AG09319 (cell line): ENCODE data around the gene FBXW7.

ENCODE experiments used
- DNase-seq: peaks from one replicate; pipeline ENCODE4 v3.0.0-alpha.2; 2010; ENCODE audit warnings: low read depth; ENCODE audit errors: extremely low read depth
- TF ChIP-seq, protein P1 (sequence below): IDR thresholded peaks from 2 replicates; pipeline ENCODE4 v1.5.1; 2011; ENCODE audit warnings: low read depth, mild to moderate bottlenecking, inconsistent platforms, low read length, moderate library complexity

The FBXW7 gene

DNA sequence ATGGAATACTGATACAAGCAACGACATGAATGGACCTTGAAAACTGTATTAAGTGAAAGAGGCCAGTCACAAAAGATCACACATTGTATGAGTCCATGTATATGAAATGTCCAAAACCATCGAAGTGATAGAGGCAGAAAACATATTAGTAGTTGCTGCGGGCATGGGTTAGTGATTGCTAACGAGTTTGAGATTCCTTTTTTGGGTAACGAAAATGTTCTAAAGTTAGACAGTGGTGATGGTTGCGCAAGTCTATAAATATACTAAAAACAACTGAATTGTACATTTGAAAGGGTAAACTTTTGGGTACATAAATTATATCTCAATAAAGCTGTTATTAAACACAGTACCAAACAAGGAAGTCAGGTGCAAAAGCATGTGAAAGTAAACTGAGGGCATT, 234.5 kb downstream of the FBXW7 start:
- no peak for DNase-seq
- TF ChIP-seq, protein P1, sequence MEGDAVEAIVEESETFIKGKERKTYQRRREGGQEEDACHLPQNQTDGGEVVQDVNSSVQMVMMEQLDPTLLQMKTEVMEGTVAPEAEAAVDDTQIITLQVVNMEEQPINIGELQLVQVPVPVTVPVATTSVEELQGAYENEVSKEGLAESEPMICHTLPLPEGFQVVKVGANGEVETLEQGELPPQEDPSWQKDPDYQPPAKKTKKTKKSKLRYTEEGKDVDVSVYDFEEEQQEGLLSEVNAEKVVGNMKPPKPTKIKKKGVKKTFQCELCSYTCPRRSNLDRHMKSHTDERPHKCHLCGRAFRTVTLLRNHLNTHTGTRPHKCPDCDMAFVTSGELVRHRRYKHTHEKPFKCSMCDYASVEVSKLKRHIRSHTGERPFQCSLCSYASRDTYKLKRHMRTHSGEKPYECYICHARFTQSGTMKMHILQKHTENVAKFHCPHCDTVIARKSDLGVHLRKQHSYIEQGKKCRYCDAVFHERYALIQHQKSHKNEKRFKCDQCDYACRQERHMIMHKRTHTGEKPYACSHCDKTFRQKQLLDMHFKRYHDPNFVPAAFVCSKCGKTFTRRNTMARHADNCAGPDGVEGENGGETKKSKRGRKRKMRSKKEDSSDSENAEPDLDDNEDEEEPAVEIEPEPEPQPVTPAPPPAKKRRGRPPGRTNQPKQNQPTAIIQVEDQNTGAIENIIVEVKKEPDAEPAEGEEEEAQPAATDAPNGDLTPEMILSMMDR: no peak

DNA sequence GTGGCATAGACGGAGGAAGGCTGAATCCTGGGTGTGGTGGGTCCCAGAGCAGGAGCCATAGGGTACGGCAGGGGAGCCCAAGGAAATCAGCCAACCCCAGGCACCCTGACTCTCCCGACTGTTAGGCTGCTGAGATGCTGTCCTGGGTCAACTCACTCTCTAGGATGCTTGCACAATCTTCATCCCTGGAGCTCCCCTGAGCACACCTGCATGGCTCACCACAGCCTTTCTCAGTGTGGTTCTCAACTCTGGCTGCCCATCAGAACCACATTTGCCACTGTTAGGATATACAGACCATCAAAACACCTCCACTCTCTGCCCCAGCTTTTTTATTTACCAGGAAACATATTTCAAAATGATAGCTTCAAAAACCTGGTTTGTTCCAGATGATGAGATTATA, 236.3 kb downstream of the FBXW7 start:
- TF ChIP-seq, protein P1: no peak
- DNase-seq: no peak

DNA sequence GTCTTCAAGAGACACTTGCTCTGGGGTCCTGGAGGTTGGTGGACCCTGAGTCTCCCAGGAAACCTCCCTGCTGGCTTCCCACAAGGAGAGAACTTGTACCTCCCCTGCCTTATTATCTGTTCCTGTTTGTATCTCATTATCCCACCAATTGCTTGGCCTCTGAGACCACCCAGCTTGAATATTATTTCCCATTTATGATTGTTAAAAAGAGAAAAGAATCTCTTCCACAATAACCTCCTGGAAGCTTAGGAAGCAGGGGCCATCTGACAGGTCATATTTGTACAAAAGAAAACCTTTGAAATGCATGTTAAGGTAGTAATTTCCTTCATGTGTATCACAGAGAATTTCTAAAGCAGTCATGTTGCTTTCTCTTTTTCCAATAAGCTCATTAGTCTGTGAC, 239.5 kb downstream of the FBXW7 start:
- no peak for DNase-seq
- TF ChIP-seq, protein P1: no peak

DNA sequence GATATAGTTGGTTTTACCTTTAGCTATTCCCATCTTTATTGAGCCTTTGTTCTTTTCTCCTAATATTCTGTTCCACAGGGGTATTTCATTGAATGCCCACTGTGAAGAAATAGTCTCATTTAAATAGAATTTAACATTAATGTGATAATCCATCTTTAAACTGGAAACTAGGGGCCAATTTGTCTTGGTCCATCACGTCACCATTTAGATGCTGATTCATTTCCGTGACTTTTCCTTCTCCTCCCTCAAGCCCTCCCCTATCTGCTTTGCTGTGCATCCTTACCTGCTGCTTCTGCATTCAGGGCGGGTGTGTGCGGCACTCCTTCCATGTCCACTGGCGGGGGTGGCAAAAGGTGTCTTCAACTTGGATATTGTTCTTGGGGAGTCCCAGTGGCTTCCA, 241.1 kb downstream of the FBXW7 start:
- TF ChIP-seq, protein P1: no peak
- no peak for DNase-seq

DNA sequence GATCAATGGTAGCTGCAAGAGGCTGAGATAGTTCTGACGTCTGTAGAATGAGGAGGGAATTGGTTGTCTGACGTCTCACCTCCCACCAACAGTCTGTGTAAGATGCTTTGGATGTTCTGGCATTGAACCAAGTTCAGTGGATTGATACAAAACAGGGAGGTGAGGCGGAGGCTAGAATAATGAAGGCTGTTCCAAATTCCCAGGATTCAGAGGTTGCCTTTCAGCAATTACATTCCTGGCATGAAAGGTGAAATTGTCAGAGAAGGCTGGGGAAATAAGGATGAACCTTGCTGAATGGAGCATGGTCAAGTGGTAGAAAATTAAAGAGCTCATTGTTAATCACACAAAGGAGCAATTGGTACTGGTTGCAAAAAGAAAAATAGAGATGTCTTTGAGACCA, 241.6 kb downstream of the FBXW7 start:
- TF ChIP-seq, protein P1: no peak
- no peak for DNase-seq

DNA sequence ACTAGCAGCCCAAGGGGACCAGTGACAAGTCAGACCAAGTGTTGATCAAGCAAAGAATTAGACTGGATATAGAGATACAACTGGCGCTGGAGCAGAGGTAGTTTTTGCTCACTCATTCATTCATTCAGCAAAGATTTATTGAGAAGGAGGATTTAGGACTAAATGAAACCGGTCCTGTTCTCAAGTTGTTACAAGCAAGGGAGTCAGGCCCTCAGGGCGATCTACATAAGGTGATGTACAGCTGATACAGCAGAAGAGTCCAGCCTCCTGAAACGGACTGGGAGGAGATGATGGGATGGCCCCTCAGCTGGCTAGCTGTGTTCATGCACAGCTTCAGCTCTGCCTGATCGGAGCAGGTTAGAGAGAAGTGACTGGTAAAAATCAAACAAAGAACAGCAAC, 242.4 kb downstream of the FBXW7 start:
- no peak for DNase-seq
- TF ChIP-seq, protein P1: no peak

DNA sequence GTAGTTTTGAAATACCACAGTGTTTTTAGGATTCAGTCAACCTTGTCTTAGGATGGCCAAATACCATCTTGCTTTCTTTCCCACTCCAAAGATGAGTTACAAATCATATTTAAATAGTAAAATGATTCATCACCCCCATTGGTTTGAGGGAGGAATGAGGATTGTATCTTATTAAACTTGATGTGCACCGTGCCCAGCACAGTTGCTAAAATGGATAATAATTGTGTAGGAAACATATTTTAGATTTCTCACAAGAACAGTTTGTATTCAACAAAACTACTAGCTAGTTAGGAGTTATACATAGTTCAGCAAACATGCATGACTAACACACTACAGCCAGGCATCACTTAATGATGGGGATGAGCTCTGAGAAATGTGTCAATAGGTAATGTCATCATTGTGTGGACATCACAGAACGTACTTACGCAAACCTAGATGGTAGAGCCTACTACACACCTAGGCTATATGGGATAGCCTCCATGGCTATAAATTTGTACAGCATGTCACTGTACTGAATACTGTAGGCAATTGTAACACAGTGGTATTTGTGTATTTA, 245.4 kb downstream of the FBXW7 start:
- no peak for DNase-seq
- TF ChIP-seq, protein P1: no peak
